GM21825 (cell line): ENCODE measurements around the gene VWDE.

Experiments
- ATAC-seq: cut with Tn5 transposase; IDR thresholded peaks from one replicate; pipeline ENCODE4 v1.9.1; 2021; ENCODE audit warnings: mild to moderate bottlenecking, moderate library complexity; ENCODE audit not compliant: unreplicated experiment

Gene VWDE

GRCh38 chr7:12328888-12329770, 74.5 kb downstream of the VWDE start:
- no peak for ATAC-seq

- no peak for ATAC-seq
Measured at GRCh38 chr7:12327922-12328321, 75.7 kb downstream of the VWDE start.

GRCh38 chr7:12325646-12326045, 78.0 kb downstream of the VWDE start:
- no peak for ATAC-seq

GRCh38 chr7:12323415-12323814, 80.2 kb downstream of the VWDE start:
- ATAC-seq: no peak

GRCh38 chr7:12322903-12323300, 80.8 kb downstream of the VWDE start:
- ATAC-seq: peak; percentile 71

GRCh38 chr7:12322284-12322902, 81.3 kb downstream of the VWDE start:
- no peak for ATAC-seq

GRCh38 chr7:12320987-12321647, 82.5 kb downstream of the VWDE start:
- ATAC-seq: no peak

- no peak for ATAC-seq
Measured at GRCh38 chr7:12320241-12320986, 83.3 kb downstream of the VWDE start.

GRCh38 chr7:12317675-12318074, 86.0 kb downstream of the VWDE start:
- ATAC-seq: no peak

- ATAC-seq: no peak
Measured at GRCh38 chr7:12316925-12317324, 86.7 kb downstream of the VWDE start.

- no peak for ATAC-seq
Measured at GRCh38 chr7:12315049-12315448, 88.6 kb downstream of the VWDE start.

GRCh38 chr7:12314199-12314598, 89.5 kb downstream of the VWDE start:
- no peak for ATAC-seq

GRCh38 chr7:12305502-12305901, 98.2 kb downstream of the VWDE start:
- ATAC-seq: no peak

- no peak for ATAC-seq
Measured at GRCh38 chr7:12303495-12303894, 100.2 kb downstream of the VWDE start.

- no peak for ATAC-seq
Measured at GRCh38 chr7:12303062-12303461, 100.6 kb downstream of the VWDE start.

GRCh38 chr7:12300415-12300814, 103.2 kb downstream of the VWDE start:
- no peak for ATAC-seq

GRCh38 chr7:12299367-12299766, 104.3 kb downstream of the VWDE start:
- ATAC-seq: no peak

GRCh38 chr7:12297283-12298108, 106.2 kb downstream of the VWDE start:
- no peak for ATAC-seq

GRCh38 chr7:12296051-12296570, 107.6 kb downstream of the VWDE start:
- no peak for ATAC-seq

- peak; percentile 73 for ATAC-seq
Measured at GRCh38 chr7:12294701-12295100, 109.0 kb downstream of the VWDE start.
